Pancreas (tissue), 10 donors: ENCODE data around the gene IRF8. TPM values are rescaled to one million over a fixed set of nuclear protein-coding genes. Genes with fewer than 3 reads are reported as not detected.

ENCODE experiments used
- ATAC-seq, 4 donors: fragments of 200-7000 bp; cut with Tn5 transposase; one replicate each; pipeline versions ENCODE4 v1.8.0 to v1.9.1; 2020; ENCODE audit warnings: mild to moderate bottlenecking in 4 of 4, moderate library complexity in 4 of 4
- DNase-seq, 6 donors: peaks; one replicate each; pipeline ENCODE4 v3.0.0-alpha.2; 2020
- FAIRE-seq: peaks from 2 replicates; lab custom pipeline; 2012; peaks lifted over from hg19 to GRCh38; lab: Jason Lieb, UNC
- H3K27ac ChIP-seq, 4 donors: fragments of 200-600 bp; sonication (generic); 1 replicate in 3 of 4; 2 replicates in 1 of 4; pipeline versions ENCODE4 v1.5.0 to v1.8.0; 2020
- H3K27me3 ChIP-seq, 4 donors: fragments of 200-600 bp; one replicate each; pipeline ENCODE4 v1.8.0; 2021
- H3K36me3 ChIP-seq, 3 donors: fragments of 200-600 bp; sonication (generic) in 1 of 3; one replicate each; pipeline versions ENCODE4 v1.5.0 to v1.8.0; 2020 to 2021
- H3K4me1 ChIP-seq, 3 donors: fragments of 200-600 bp; one replicate each; pipeline ENCODE4 v1.8.0; 2021
- H3K4me3 ChIP-seq, 4 donors: fragments of 200-600 bp; sonication (generic) in 2 of 4; one replicate each; pipeline versions ENCODE4 v1.5.0 to v1.8.0; 2020 to 2021
- H3K9me3 ChIP-seq, 4 donors: fragments of 200-600 bp; one replicate each; pipeline ENCODE4 v1.8.0; 2021
- CTCF ChIP-seq, 4 donors: fragments of 200-600 bp; sonication (generic) in 3 of 4; IDR thresholded peaks; one replicate each; pipeline versions ENCODE4 v1.5.0 to v1.8.0; 2021; ENCODE audit warnings: antibody characterized with exemption in 4 of 4
- WGBS, 2 donors: extraction: QIAGEN DNeasy Blood & Tissue Kit; methylation state at CpG; one replicate each; pipeline ENCODE4 v1.1.7; 2013; 5-methylcytosine and 5-hydroxymethylcytosine counted together
- intact Hi-C, 3 donors: fragments of 100-400 bp; cut with DNase I; formaldehyde crosslinking; loops; one replicate each; pipeline versions ENCODE4 v1.11.1 to v1.14.2; 2022
- polyA plus RNA-seq, 2 donors: library from polyadenylated mRNA; stranded (reverse); fragments of 200-250 nt; gene quantifications; one replicate each; pipeline ENCODE4 v1.2.3, GENCODE V29; 2013
- total RNA-seq, 6 donors: library from RNA; stranded (reverse); fragmentation: NEBNext Ultra II Directional in 4 of 6; extraction: Animal tissue kit (Norgen Biotek cat#: 25700) in 4 of 6; gene quantifications; one replicate each; pipeline versions ENCODE4 v1.2.1 to v1.2.4, GENCODE V29; 2021 to 2023
- donor health status: healthy with polysubstance abuse.
- donor health status: DM: no; HTN: no; CAD: no; lungs with moderate emphysema.
- donor health status: DM: no; HTN: no; CAD: no.
- donor health status: control.
- donor health status: control.
- donor health status: Bipolar disorder and iron deficiency.
- donor health status: DM: yes; HTN: yes; CAD: no.
- donor health status: DM: no; HTN: no; CAD: no.
- donor health status: DM: no; HTN: no; CAD: no.
- donor health status: DM: yes; HTN: yes; CAD: no.

Gene IRF8
- total and polyA plus RNA-seq, 8 donors: 0.92 to 18.2 (median 6.9) TPM

DNA sequence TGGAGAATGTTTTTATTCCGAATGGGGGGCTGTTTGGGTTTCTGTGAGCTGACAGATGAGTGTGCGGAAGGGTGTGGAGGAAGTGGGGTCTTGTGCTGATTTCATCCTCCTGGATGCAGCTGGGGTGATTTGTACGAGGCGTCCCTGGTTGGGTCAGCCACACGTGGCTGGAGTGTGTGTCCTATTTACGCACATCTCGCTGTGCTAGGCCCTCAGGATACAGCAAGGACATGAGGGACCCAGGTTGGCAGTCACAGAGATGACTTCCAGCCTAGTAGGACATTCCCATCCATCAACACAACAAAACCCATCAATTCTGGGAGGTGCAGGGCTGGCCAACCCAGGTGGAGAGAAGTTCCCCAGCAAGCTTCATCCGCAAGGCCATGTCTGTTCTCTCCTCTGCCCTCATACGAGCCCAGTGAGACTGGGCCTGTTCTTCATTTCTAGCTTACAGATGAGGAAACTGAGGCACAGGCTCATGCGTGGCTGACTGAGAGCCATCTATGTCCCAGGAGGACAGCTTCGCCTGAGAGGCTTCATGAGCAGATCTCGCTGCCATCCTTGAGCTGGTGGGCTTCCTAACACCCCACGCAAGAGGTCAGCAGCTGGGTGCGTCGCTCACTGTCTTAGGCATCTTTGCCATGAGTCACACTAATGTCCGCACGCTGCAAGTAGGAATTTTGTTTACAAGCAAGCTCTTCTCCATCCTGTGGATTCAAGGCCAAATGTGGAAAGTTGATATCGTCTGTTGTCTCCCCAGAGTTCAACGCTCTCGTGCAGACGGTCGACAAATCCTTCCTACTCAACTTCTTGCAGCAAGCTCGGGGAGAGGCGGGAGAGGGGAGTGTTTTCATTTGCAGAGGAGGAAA, 24.4 kb downstream of the IRF8 start:
- H3K4me3 ChIP-seq: no peak overlapping the region
- no peaks in the 10 kb centered on the region for H3K4me1 ChIP-seq
- no peak for FAIRE-seq
- H3K27ac ChIP-seq: no peak overlapping the region
- no peaks in the 10 kb centered on the region for H3K27me3 ChIP-seq
- no peak for DNase-seq
- H3K36me3 ChIP-seq: peaks cover 0 to 5% (median 0%) of the 10 kb centered on the region in 3 donors
- TF ChIP-seq CTCF (IDR thresholded peaks at IDR 0.05): no peak
- ATAC-seq: peak in 1 of 4 donors; percentile 9
- 68 to 71% methylated on average over 24 of the region's 24 CpGs for WGBS, 2 donors
- intact Hi-C loops: no loop called here
- no peaks in the 10 kb centered on the region for H3K9me3 ChIP-seq

- TF ChIP-seq CTCF (IDR thresholded peaks at IDR 0.05): no peak
- intact Hi-C loops: no loop called here
- no peak overlapping the region for H3K4me3 ChIP-seq
- H3K36me3 ChIP-seq: peaks cover 0 to 5% (median 0%) of the 10 kb centered on the region in 3 donors
- FAIRE-seq (no peak), ATAC-seq (no peak), DNase-seq (no peak)
- no peak overlapping the region for H3K27ac ChIP-seq
- H3K27me3 ChIP-seq: peaks cover 0 to 5% (median 0%) of the 10 kb centered on the region in 4 donors
- no peaks in the 10 kb centered on the region for H3K4me1 ChIP-seq
- no peaks in the 10 kb centered on the region for H3K9me3 ChIP-seq
- WGBS, 2 donors: 43 to 50% methylated on average over 3 of the region's 3 CpGs
Measured at GRCh38 chr16:85924675-85925074, 25.7 kb downstream of the IRF8 start.

DNA sequence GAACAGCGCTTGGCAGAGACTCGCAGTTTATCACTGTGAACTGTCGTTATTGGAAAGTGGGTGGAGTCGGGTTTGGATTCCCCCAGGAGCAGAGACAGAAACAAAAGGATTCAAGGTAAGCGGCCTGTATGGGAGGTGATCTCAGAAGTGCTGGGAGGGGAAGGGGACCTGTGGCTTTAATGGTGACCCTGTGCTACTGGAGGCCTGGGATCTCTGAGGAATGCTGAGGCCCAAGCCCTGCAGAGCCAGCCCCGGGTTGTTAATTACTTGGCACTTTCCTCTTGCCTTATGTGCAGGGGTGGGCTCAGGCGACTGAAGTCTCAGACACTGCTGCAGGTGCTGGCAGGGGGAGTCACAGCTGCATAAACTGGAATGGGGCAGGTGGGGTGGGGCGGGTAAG, 27.4 kb downstream of the IRF8 start:
- no peak for ATAC-seq
- H3K27ac ChIP-seq: no peak overlapping the region
- no peaks in the 10 kb centered on the region for H3K9me3 ChIP-seq
- 39 to 41% methylated on average over 8 of the region's 8 CpGs for WGBS, 2 donors
- no peaks in the 10 kb centered on the region for H3K4me1 ChIP-seq
- peaks cover 0 to 13% (median 0%) of the 10 kb centered on the region in 4 donors for H3K27me3 ChIP-seq
- DNase-seq: no peak
- FAIRE-seq: no peak
- TF ChIP-seq CTCF (IDR thresholded peaks at IDR 0.05): no peak
- intact Hi-C loops: no loop called here
- no peaks in the 10 kb centered on the region for H3K36me3 ChIP-seq
- no peak overlapping the region for H3K4me3 ChIP-seq

GRCh38 chr16:85927371-85927770, 28.4 kb downstream of the IRF8 start:
- Histone ChIP-seq H3K36me3 (no peaks in the 10 kb centered on the region), H3K27me3 (peaks cover 0 to 13% (median 0%) of the 10 kb centered on the region in 4 donors), H3K4me1 (no peaks in the 10 kb centered on the region), H3K27ac (no peak overlapping the region), H3K9me3 (no peaks in the 10 kb centered on the region), H3K4me3 (no peak overlapping the region)
- TF ChIP-seq CTCF (IDR thresholded peaks at IDR 0.05): no peak
- intact Hi-C loops: no loop called here
- DNase-seq: no peak
- ATAC-seq: no peak
- 43 to 57% methylated on average over 16 of the region's 16 CpGs for WGBS, 2 donors
- no peak for FAIRE-seq

GRCh38 chr16:85927959-85928358, 29.0 kb downstream of the IRF8 start:
- Histone ChIP-seq H3K9me3 (no peaks in the 10 kb centered on the region), H3K4me3 (no peak overlapping the region), H3K36me3 (no peaks in the 10 kb centered on the region), H3K27me3 (peaks cover 0 to 13% (median 0%) of the 10 kb centered on the region in 4 donors), H3K4me1 (no peaks in the 10 kb centered on the region), H3K27ac (no peak overlapping the region)
- FAIRE-seq (no peak), ATAC-seq (no peak), DNase-seq (no peak)
- intact Hi-C loops: no loop called here
- TF ChIP-seq CTCF (IDR thresholded peaks at IDR 0.05): no peak
- 34 to 40% methylated on average over 7 of the region's 7 CpGs for WGBS, 2 donors
